Endothelial cell of umbilical vein (primary cell): ENCODE data around the gene C19orf73. TPM values are rescaled to one million over a fixed set of nuclear protein-coding genes. Genes with fewer than 3 reads are reported as not detected.

ENCODE experiments used
- BruUV-seq: library from RNA; stranded (reverse); fragments of 400-500 nt; replicated peaks from 2 replicates; lab custom pipeline; 2021; lab: Mats Ljungman, UMichigan
- CTCF ChIA-PET: fragments of 300-600, 350-600 bp; sonication (Branson Sonifier 250); formaldehyde crosslinking; loops from one replicate; lab custom pipeline; 2021; ENCODE audit warnings: antibody characterized with exemption, inconsistent platforms; lab: Charles Lee
- POLR2A ChIA-PET: fragments of 300-600, 350-600 bp; sonication (Branson Sonifier 250); formaldehyde crosslinking; loops from one replicate; lab custom pipeline; 2021; ENCODE audit warnings: antibody characterized with exemption, inconsistent platforms; lab: Charles Lee
- DNase-seq: peaks from one replicate; pipeline ENCODE4 v3.0.0-alpha.2; 2011; ENCODE audit warnings: low read depth, low spot score
- FAIRE-seq: peaks from 2 replicates; lab custom pipeline; 2011; peaks lifted over from hg19 to GRCh38; lab: Jason Lieb, UNC
- H2AFZ ChIP-seq: 2 replicates; pipeline ENCODE4 v1.6.0; 2012; ENCODE audit warnings: low read depth, low read length, control low read depth, inconsistent platforms
- H3K27ac ChIP-seq: 2 replicates; pipeline ENCODE4 v1.5.1; 2011; ENCODE audit warnings: low read depth, mild to moderate bottlenecking, control low read depth, low read length, moderate library complexity; ENCODE audit not compliant: insufficient read depth
- H3K27me3 ChIP-seq, 2 experiments: 2 replicates each; pipeline versions ENCODE4 v1.6.0 to v1.6.1; 2011; ENCODE audit warnings: low read length in 2 of 2, mixed read lengths in 1 of 2; ENCODE audit not compliant: control insufficient read depth in 2 of 2, insufficient read depth in 2 of 2
- H3K36me3 ChIP-seq, 2 experiments: 2 replicates in 1 of 2; 3 replicates in 1 of 2; pipeline ENCODE4 v1.5.1; 2011; ENCODE audit warnings: low read length in 2 of 2, mild to moderate bottlenecking in 1 of 2, moderate library complexity in 1 of 2; ENCODE audit not compliant: control insufficient read depth in 2 of 2, insufficient read depth in 2 of 2; ENCODE audit errors: extremely low read depth in 1 of 2
- H3K4me1 ChIP-seq: 3 replicates; pipeline ENCODE4 v1.5.1; 2011; ENCODE audit warnings: mild to moderate bottlenecking, low read length; ENCODE audit not compliant: control insufficient read depth, insufficient read depth; ENCODE audit errors: extremely low read depth
- H3K4me2 ChIP-seq: 2 replicates; pipeline ENCODE4 v1.6.1; 2011; ENCODE audit warnings: low read length, control low read depth, mixed read lengths; ENCODE audit not compliant: insufficient read depth
- H3K4me3 ChIP-seq, 3 experiments: fragments of 200-600 bp in 1 of 3; sonication (generic), shearing (Covaris generic) in 1 of 3; replicated peaks in 1 of 3; 2 replicates each; pipeline ENCODE4 v1.5.1; 2011 to 2016; ENCODE audit warnings: control low read depth in 3 of 3, low read length in 3 of 3, mild to moderate bottlenecking in 2 of 3, inconsistent platforms in 1 of 3, low read depth in 1 of 3, moderate library complexity in 1 of 3; ENCODE audit not compliant: insufficient read depth in 1 of 3
- H3K79me2 ChIP-seq: 2 replicates; pipeline ENCODE4 v1.6.0; 2012; ENCODE audit warnings: low read length, inconsistent platforms; ENCODE audit not compliant: control insufficient read depth, insufficient read depth
- H3K9ac ChIP-seq: replicated peaks from 2 replicates; pipeline ENCODE3; 2011; ENCODE audit warnings: low read length, control low read depth; ENCODE audit not compliant: insufficient read depth; ENCODE audit errors: extremely low read depth
- H3K9me1 ChIP-seq: replicated peaks from 3 replicates; pipeline ENCODE4 v1.6.0; 2011; ENCODE audit warnings: mild to moderate bottlenecking, low read length; ENCODE audit not compliant: control insufficient read depth, insufficient read depth; ENCODE audit errors: extremely low read depth
- H3K9me3 ChIP-seq: replicated peaks from 2 replicates; pipeline ENCODE4 v1.5.1; 2012; ENCODE audit warnings: low read length, inconsistent platforms; ENCODE audit not compliant: control insufficient read depth, insufficient read depth
- H4K20me1 ChIP-seq: replicated peaks from 2 replicates; pipeline ENCODE3; 2011; ENCODE audit warnings: mild to moderate bottlenecking, low read length; ENCODE audit not compliant: control insufficient read depth, insufficient read depth; ENCODE audit errors: extremely low read depth
- EZH2 ChIP-seq: IDR thresholded peaks from 2 replicates; pipeline ENCODE4 v1.6.1; 2012; ENCODE audit warnings: borderline replicate concordance, low read depth, mild to moderate bottlenecking, moderate library complexity, low read length, inconsistent platforms; ENCODE audit not compliant: severe bottlenecking
- FOS ChIP-seq: IDR thresholded peaks from 2 replicates; pipeline ENCODE4 v1.6.1; 2011; ENCODE audit warnings: mild to moderate bottlenecking, low read length, moderate library complexity, borderline replicate concordance; ENCODE audit not compliant: insufficient read depth
- GATA2 ChIP-seq: IDR thresholded peaks from 2 replicates; pipeline ENCODE4 v1.7.0; 2011; ENCODE audit warnings: low read depth, mild to moderate bottlenecking, moderate library complexity, mixed read lengths, low read length; ENCODE audit not compliant: insufficient read length, insufficient read depth
- JUN ChIP-seq: IDR thresholded peaks from 2 replicates; pipeline ENCODE4 v1.6.1; 2011; ENCODE audit warnings: borderline replicate concordance, low read depth; ENCODE audit not compliant: insufficient read length, insufficient read depth
- MYC ChIP-seq: IDR thresholded peaks from one replicate; pipeline ENCODE4 v1.6.1; 2011; ENCODE audit warnings: mild to moderate bottlenecking, low read depth, low read length
- POLR2A ChIP-seq: IDR thresholded peaks from 2 replicates; pipeline ENCODE4 v1.6.1; 2012; ENCODE audit warnings: low read depth, mild to moderate bottlenecking, control low read depth, low read length
- POLR2AphosphoS5 ChIP-seq: IDR thresholded peaks from 2 replicates; pipeline ENCODE4 v1.6.1; 2012; ENCODE audit warnings: low read depth, mild to moderate bottlenecking, control low read depth, low read length, moderate library complexity; ENCODE audit not compliant: insufficient read depth
- dilution Hi-C: fragments of 300-500 bp; cut with MboI; formaldehyde crosslinking; loops from one replicate; pipeline ENCODE4 v1.15.0; 2019; ENCODE audit warnings: low sequenced_read_pairs; ENCODE audit not compliant: extremely low pct_ligation_motif_present
- intact Hi-C: fragments of 100-400 bp; cut with micrococcal nuclease; formaldehyde crosslinking; loops from one replicate; pipeline ENCODE4 v1.10.0; 2022
- polyA plus RNA-seq, 4 experiments: library from polyadenylated mRNA; depleted of rRNA in 3 of 4; stranded (reverse) in 3 of 4; unstranded in 1 of 4; fragments of >200 nt; gene quantifications; 2 replicates each; pipeline versions ENCODE4 v1.2.1 to v1.2.3, GENCODE V29; 2011 to 2012; ENCODE audit warnings: missing spikeins in 1 of 4
- total RNA-seq: library from RNA; stranded (reverse); gene quantifications from 2 replicates; pipeline ENCODE4 v1.2.3, GENCODE V29; 2021
- TF ChIP-seq, protein P1 (sequence below), 2 donors: IDR thresholded peaks; 1 replicate in 1 of 2; 2 replicates in 1 of 2; pipeline ENCODE4 v1.5.1; 2011; ENCODE audit warnings: low read length in 2 of 2, mild to moderate bottlenecking in 2 of 2, moderate library complexity in 2 of 2, control low read depth in 1 of 2, inconsistent platforms in 1 of 2, low read depth in 1 of 2; ENCODE audit not compliant: insufficient read depth in 1 of 2; ENCODE audit errors: extremely low read depth in 1 of 2
- TF ChIP-seq, protein P2 (sequence below): IDR thresholded peaks from 2 replicates; pipeline ENCODE4 v1.6.1; 2011; ENCODE audit not compliant: insufficient read depth, insufficient read length

The C19orf73 gene
- total and polyA plus RNA-seq, 2 donors (not counting 3 experiments of a cell fraction or from before 2014, with no cell fraction given) = 1.8 TPM; not detected in 1

DNA sequence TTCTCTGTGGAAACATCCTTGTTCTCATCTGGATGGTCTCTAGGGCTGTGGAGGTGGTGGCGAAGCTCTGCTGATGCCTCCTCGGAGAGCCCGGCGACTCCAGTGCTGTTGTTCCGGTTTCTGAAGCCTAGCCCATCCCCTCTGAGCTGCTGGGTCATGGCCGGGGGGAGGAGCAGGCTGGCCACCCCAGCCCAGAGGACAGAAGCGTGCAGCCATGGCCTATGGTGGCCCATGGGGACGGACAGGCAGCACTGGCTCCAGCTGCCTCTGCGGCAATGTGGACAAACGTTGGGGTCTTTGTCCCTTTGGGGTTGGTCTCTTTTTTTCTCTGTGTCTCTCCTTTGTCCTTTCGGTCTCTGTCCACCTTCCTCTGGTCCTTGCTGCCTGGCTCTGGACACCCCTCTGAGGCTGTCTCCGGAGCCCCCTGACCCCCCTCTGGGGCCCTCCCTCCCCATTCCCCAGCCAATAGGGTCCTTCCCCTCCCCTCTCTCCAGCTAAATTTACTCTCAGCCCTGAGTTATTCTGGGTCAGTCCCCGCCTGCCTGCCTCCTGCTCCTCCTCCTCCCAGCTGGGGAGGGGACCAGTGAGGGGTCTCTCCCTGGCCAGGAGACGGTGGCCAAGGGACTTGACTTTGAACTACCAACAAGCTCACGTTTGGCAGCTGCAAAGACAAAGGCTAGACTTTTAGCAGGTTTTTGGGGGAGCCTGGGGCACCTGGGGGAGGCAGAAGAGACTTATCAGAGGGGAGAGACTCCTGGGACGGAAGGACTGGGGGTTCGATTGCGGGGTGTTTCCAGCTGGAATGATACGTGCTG, 36.3 kb upstream of the C19orf73 start, which contains the start of gene HRC:
HRC (minus strand) TSS at position 392 of the 815 bp plus-strand sequence; CDS start at position 233, 159 bp downstream.
- H3K36me3 ChIP-seq = no peaks in the 10 kb centered on the region
- no peak within 1 kb of the TSS for H3K4me3 ChIP-seq
- peaks cover 0 to 4% of the 10 kb centered on the region in 2 experiments for H3K27me3 ChIP-seq
- no TSS peak for BruUV-seq
- no peak for DNase-seq
- H3K79me2 ChIP-seq = no peaks in the 10 kb centered on the region
- intact Hi-C loops = loop anchor here (10.0 kb wide), 1 partner anchor 160 kb away; the partner anchor contains the start of genes GYS1 and RUVBL2
- no peaks in the 10 kb centered on the region for H4K20me1 ChIP-seq
- no peaks in the 10 kb centered on the region for H3K9me3 ChIP-seq
- H3K9ac ChIP-seq = no peak within 1 kb of the TSS
- CTCF ChIA-PET = interaction anchor here (0.9 to 1.2 kb wide), 2 partner anchors 9 to 44 kb away, joined by 3 to 6 read pairs; no protein-coding TSS in a partner anchor
- no peak within 1 kb of the TSS for H3K4me2 ChIP-seq
- POLR2A ChIA-PET = no interaction called here
- no peak for FAIRE-seq
- H2AFZ ChIP-seq = no peak within 1 kb of the TSS
- H3K4me1 ChIP-seq = peaks cover 12% of the 10 kb centered on the region
- no peaks in the 10 kb centered on the region for H3K9me1 ChIP-seq
- TF ChIP-seq POLR2A (no peak), POLR2AphosphoS5 (no peak), GATA2 (no peak), MYC (no peak), JUN (no peak), EZH2 (no peak), FOS (no peak)
- TF ChIP-seq, protein P1, sequence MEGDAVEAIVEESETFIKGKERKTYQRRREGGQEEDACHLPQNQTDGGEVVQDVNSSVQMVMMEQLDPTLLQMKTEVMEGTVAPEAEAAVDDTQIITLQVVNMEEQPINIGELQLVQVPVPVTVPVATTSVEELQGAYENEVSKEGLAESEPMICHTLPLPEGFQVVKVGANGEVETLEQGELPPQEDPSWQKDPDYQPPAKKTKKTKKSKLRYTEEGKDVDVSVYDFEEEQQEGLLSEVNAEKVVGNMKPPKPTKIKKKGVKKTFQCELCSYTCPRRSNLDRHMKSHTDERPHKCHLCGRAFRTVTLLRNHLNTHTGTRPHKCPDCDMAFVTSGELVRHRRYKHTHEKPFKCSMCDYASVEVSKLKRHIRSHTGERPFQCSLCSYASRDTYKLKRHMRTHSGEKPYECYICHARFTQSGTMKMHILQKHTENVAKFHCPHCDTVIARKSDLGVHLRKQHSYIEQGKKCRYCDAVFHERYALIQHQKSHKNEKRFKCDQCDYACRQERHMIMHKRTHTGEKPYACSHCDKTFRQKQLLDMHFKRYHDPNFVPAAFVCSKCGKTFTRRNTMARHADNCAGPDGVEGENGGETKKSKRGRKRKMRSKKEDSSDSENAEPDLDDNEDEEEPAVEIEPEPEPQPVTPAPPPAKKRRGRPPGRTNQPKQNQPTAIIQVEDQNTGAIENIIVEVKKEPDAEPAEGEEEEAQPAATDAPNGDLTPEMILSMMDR (IDR thresholded peaks at IDR 0.05; ENCODE audit: extremely low read depth in 1 of 2, insufficient read depth in 1 of 2, low read depth in 1 of 2, low read length in 2 of 2) = no peak
- TF ChIP-seq, protein P2, sequence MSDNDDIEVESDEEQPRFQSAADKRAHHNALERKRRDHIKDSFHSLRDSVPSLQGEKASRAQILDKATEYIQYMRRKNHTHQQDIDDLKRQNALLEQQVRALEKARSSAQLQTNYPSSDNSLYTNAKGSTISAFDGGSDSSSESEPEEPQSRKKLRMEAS = no peak
- dilution Hi-C loops = no loop called here
- H3K27ac ChIP-seq = no peak within 1 kb of the TSS
